HepG2 (cell line): Measurements from ENCODE around the gene KHDC1. TPM values are rescaled to one million over a fixed set of nuclear protein-coding genes. Genes with fewer than 3 reads are reported as not detected.

ENCODE experiments used
- ATAC-seq: fragments of 200-7000 bp; cut with Tn5 transposase; 3 replicates; pipeline ENCODE4 v1.9.1; 2020; ENCODE audit warnings: mild to moderate bottlenecking, moderate library complexity
- BruUV-seq: library from RNA; stranded (reverse); fragments of 400-500 nt; replicated peaks from 2 replicates; lab custom pipeline; 2021; lab: Mats Ljungman, UMichigan
- CTCF ChIA-PET: fragments of 300-600 bp; formaldehyde crosslinking; extraction: SDS; loops from one replicate; lab custom pipeline; 2021; ENCODE audit warnings: low total read pairs, inconsistent platforms, low intra/inter-chr PET ratio; lab: Yijun Ruan, JAX
- POLR2A ChIA-PET: fragments of 350-600 bp; sonication (Branson Sonifier 250); formaldehyde crosslinking; loops from one replicate; lab custom pipeline; 2020; ENCODE audit warnings: antibody characterized with exemption, inconsistent platforms; lab: Yijun Ruan, JAX
- DNase-seq: peaks from one replicate; pipeline ENCODE4 v3.0.0-alpha.2; 2015; ENCODE audit warnings: low spot score
- FAIRE-seq: peaks from 3 replicates; lab custom pipeline; 2011; peaks lifted over from hg19 to GRCh38; lab: Jason Lieb, UNC
- H2AFZ ChIP-seq: one replicate; pipeline ENCODE4 v1.6.1; 2011; ENCODE audit warnings: low read length, inconsistent platforms
- H3K27ac ChIP-seq: fragments of 300-600 bp; 3 replicates; pipeline ENCODE4 v1.8.0; 2011; ENCODE audit warnings: mixed run types, mild to moderate bottlenecking, mixed read lengths, low read length, inconsistent platforms; ENCODE audit not compliant: insufficient read depth; ENCODE audit errors: extremely low read length
- H3K27me3 ChIP-seq, 2 experiments: fragments of 200-600 bp in 1 of 2; 2 replicates in 1 of 2; 3 replicates in 1 of 2; pipeline versions ENCODE4 v1.6.0 to v1.8.0; 2011; ENCODE audit warnings: low read length in 2 of 2, mild to moderate bottlenecking in 2 of 2, moderate library complexity in 2 of 2, inconsistent platforms in 1 of 2; ENCODE audit not compliant: insufficient read depth in 2 of 2, control insufficient read depth in 1 of 2
- H3K36me3 ChIP-seq, 2 experiments: fragments of 200-600 bp in 1 of 2; replicated peaks in 1 of 2; 2 replicates in 1 of 2; 3 replicates in 1 of 2; pipeline versions ENCODE4 v1.5.1 to v1.8.0; 2011; ENCODE audit warnings: low read length in 2 of 2, inconsistent platforms in 1 of 2; ENCODE audit not compliant: insufficient read depth in 2 of 2, control insufficient read depth in 1 of 2
- H3K4me1 ChIP-seq: 2 replicates; pipeline ENCODE4 v1.5.1; 2012; ENCODE audit warnings: low read length, inconsistent platforms; ENCODE audit not compliant: insufficient read depth
- H3K4me2 ChIP-seq: 2 replicates; pipeline ENCODE4 v1.6.0; 2011; ENCODE audit warnings: low read depth, low read length, inconsistent platforms
- H3K4me3 ChIP-seq, 3 experiments: fragments of 200-600 bp in 1 of 3; sonication (generic), shearing (Covaris generic) in 1 of 3; replicated peaks in 1 of 3; 2 replicates each; pipeline ENCODE4 v1.5.1; 2011 to 2016; ENCODE audit warnings: low read length in 3 of 3, inconsistent platforms in 2 of 3, low read depth in 2 of 3, mild to moderate bottlenecking in 2 of 3, control low read depth in 1 of 3, mixed read lengths in 1 of 3; ENCODE audit not compliant: insufficient read depth in 1 of 3
- H3K79me2 ChIP-seq: one replicate; pipeline ENCODE4 v1.6.1; 2011; ENCODE audit warnings: low read length, inconsistent platforms; ENCODE audit not compliant: insufficient read depth
- H3K9ac ChIP-seq: 2 replicates; pipeline ENCODE4 v1.6.0; 2011; ENCODE audit warnings: mild to moderate bottlenecking, low read depth, low read length, inconsistent platforms; ENCODE audit not compliant: insufficient read depth
- H3K9me3 ChIP-seq: 2 replicates; pipeline ENCODE4 v1.5.1; 2012; ENCODE audit warnings: mild to moderate bottlenecking, low read length
- H4K20me1 ChIP-seq: 2 replicates; pipeline ENCODE4 v1.6.0; 2011; ENCODE audit warnings: inconsistent platforms, mild to moderate bottlenecking, low read length, moderate library complexity; ENCODE audit not compliant: insufficient read depth
- AHR ChIP-seq: IDR thresholded peaks from 2 replicates; pipeline ENCODE4 v1.6.1; 2018; ENCODE audit warnings: missing genetic modification reagents, missing compliant biosample characterization
- ATF1 ChIP-seq: IDR thresholded peaks from 2 replicates; pipeline ENCODE4 v1.6.1; 2016; ENCODE audit warnings: mild to moderate bottlenecking, control low read depth
- ATF2 ChIP-seq: sonication (generic); formaldehyde crosslinking; IDR thresholded peaks from 2 replicates; pipeline ENCODE4 v1.4.0; 2020; ENCODE audit warnings: missing genetic modification reagents
- KLF12 ChIP-seq: sonication (generic); formaldehyde crosslinking; IDR thresholded peaks from 2 replicates; pipeline ENCODE4 v1.4.0; 2020; ENCODE audit warnings: missing genetic modification reagents, borderline replicate concordance
- NFE2L2 ChIP-seq: fragments of 150-350 bp; IDR thresholded peaks from 2 replicates; pipeline ENCODE4 v1.6.1; 2014; ENCODE audit warnings: low read length
- POLR2AphosphoS5 ChIP-seq: IDR thresholded peaks from 2 replicates; pipeline ENCODE4 v1.6.1; 2012; ENCODE audit warnings: low read depth, low read length
- ZHX2 ChIP-seq, 2 experiments: sonication (generic) in 1 of 2; formaldehyde crosslinking in 1 of 2; IDR thresholded peaks; 2 replicates each; pipeline versions ENCODE4 v1.6.1 to v1.9.0; 2014 to 2022; ENCODE audit warnings: antibody characterized with exemption in 1 of 2, borderline replicate concordance in 1 of 2, inconsistent platforms in 1 of 2, low read depth in 1 of 2, missing genetic modification reagents in 1 of 2
- ZMAT5 ChIP-seq: sonication (generic); formaldehyde crosslinking; IDR thresholded peaks from 2 replicates; pipeline ENCODE4 v1.5.0; 2020; ENCODE audit warnings: mild to moderate bottlenecking, low read depth, missing genetic modification reagents, borderline replicate concordance
- ZNF280B ChIP-seq: sonication (generic); formaldehyde crosslinking; IDR thresholded peaks from 2 replicates; pipeline ENCODE4 v1.5.0; 2020; ENCODE audit warnings: missing genetic modification reagents, mild to moderate bottlenecking, borderline replicate concordance
- ZNF652 ChIP-seq: IDR thresholded peaks from 2 replicates; pipeline ENCODE4 v1.6.1; 2016; ENCODE audit warnings: low read depth, borderline replicate concordance
- WGBS: methylation state at CpG from one replicate; pipeline ENCODE4 v1.1.6; 2017; ENCODE audit warnings: low lambda C conversion rate; 5-methylcytosine and 5-hydroxymethylcytosine counted together
- in situ Hi-C: cut with HindIII; loops from 2 replicates; pipeline ENCODE4 v1.10.0; 2017; ENCODE audit warnings: low pct_unique_long_range_greater_than_20kb; ENCODE audit not compliant: extremely low pct_ligation_motif_present
- intact Hi-C: fragments of 100-400 bp; cut with micrococcal nuclease; formaldehyde crosslinking; loops from one replicate; pipeline ENCODE4 v1.10.0; 2022; ENCODE audit not compliant: unreplicated experiment
- polyA plus RNA-seq, 8 experiments: library from polyadenylated mRNA; depleted of rRNA in 3 of 8; stranded (reverse) in 7 of 8; unstranded in 1 of 8; fragments of >200 nt; fragmentation: Illumina TruSeq in 4 of 8; extraction: Trizol in 4 of 8; gene quantifications; 2 replicates each; pipeline versions ENCODE4 v1.2.1 to v1.2.3, GENCODE V29; 2011 to 2016; ENCODE audit warnings: low read depth in 4 of 8, missing spikeins in 1 of 8, mixed read lengths in 1 of 8; ENCODE audit not compliant: insufficient read depth in 1 of 8
- total RNA-seq, 5 experiments: library from RNA; depleted of rRNA; stranded (reverse); fragments of >200 nt; fragmentation: Illumina TruSeq; extraction: Trizol; gene quantifications; 2 replicates each; pipeline ENCODE4 v1.2.3, GENCODE V29; 2016; ENCODE audit warnings: low read depth in 1 of 5

KHDC1 gene
- total and polyA plus RNA-seq, 2 of the 13 experiments (the other 11 are each of a cell fraction or from before 2014, with no cell fraction given): not detected

- H2AFZ ChIP-seq: no peak overlapping the region
- H3K4me3 ChIP-seq: no peak overlapping the region
- no TSS peak for BruUV-seq
- H3K27me3 ChIP-seq: peaks cover 0 to 3% of the 10 kb centered on the region in 2 experiments; a peak in 1 of 5 replicates
- no peak overlapping the region for H3K27ac ChIP-seq
- no peak for FAIRE-seq
- no peaks in the 10 kb centered on the region for H4K20me1 ChIP-seq
- no peaks in the 10 kb centered on the region for H3K79me2 ChIP-seq
- H3K9me3 ChIP-seq: no peaks in the 10 kb centered on the region
- TF ChIP-seq NFE2L2: no peak
- no peak for TF ChIP-seq KLF12
- no peak for TF ChIP-seq ZNF652 (CRISPR knock-in tag)
- TF ChIP-seq ATF2 (CRISPR knock-in tag): no peak
- no peak for TF ChIP-seq POLR2AphosphoS5
- TF ChIP-seq, all 625 proteins: peak for 0
- CTCF ChIA-PET: no interaction called here
- Histone ChIP-seq H3K9ac (no peak overlapping the region), H3K4me2 (no peak overlapping the region), H3K4me1 (no peaks in the 10 kb centered on the region), H3K36me3 (no peaks in the 10 kb centered on the region)
- in situ Hi-C loops: no loop called here
- ATAC-seq (no peak), DNase-seq (no peak)
- POLR2A ChIA-PET: no interaction called here
- 36% methylated on average over 3 of the region's 3 CpGs for WGBS
- intact Hi-C loops: no loop called here
These were observed 1.4 kb upstream of the KHDC1 start for GRCh38 chr6:73264446-73264845.

- FAIRE-seq (no peak), DNase-seq (no peak), ATAC-seq (no peak)
- no peaks in the 10 kb centered on the region for H3K36me3 ChIP-seq
- in situ Hi-C loops (no loop called here), intact Hi-C loops (no loop called here)
- 62% methylated on average over 5 of the region's 7 CpGs for WGBS
- H3K27ac ChIP-seq: no peak overlapping the region
- H2AFZ ChIP-seq: no peak overlapping the region
- ChIA-PET CTCF (no interaction called here), POLR2A (no interaction called here)
- peaks cover 0 to 3% of the 10 kb centered on the region in 2 experiments; a peak in 1 of 5 replicates for H3K27me3 ChIP-seq
- no TSS peak for BruUV-seq
- H3K4me3 ChIP-seq: no peak overlapping the region
- no peaks in the 10 kb centered on the region for H4K20me1 ChIP-seq
- H3K4me2 ChIP-seq: no peak overlapping the region
- H3K79me2 ChIP-seq: no peaks in the 10 kb centered on the region
- H3K4me1 ChIP-seq: no peaks in the 10 kb centered on the region
- H3K9ac ChIP-seq: no peak overlapping the region
- no peaks in the 10 kb centered on the region for H3K9me3 ChIP-seq
- TF ChIP-seq ZHX2 (IDR thresholded peaks at IDR 0.05; ENCODE audit: low read depth) (no peak), ZHX2 (CRISPR knock-in tag; IDR thresholded peaks at IDR 0.05; ENCODE audit: borderline replicate concordance) (no peak), ZNF280B (no peak), ZMAT5 (CRISPR knock-in tag) (no peak), ATF1 (CRISPR knock-in tag) (no peak), AHR (CRISPR knock-in tag) (no peak)
These were observed 544 bp upstream of the KHDC1 start for GRCh38 chr6:73263570-73263909.
